A172 (cell line): Measurements from ENCODE around the gene PLXNB1. TPM values are rescaled to one million over a fixed set of nuclear protein-coding genes. Genes with fewer than 3 reads are reported as not detected.
"Not testable (repeated sequence)": the region's sequence is repeated elsewhere in the genome, so short reads cannot be mapped to it uniquely, and the experiment has no call there.

Experiments
- DNase-seq: peaks from one replicate; pipeline ENCODE4 v3.0.0-alpha.2; 2015; ENCODE audit warnings: low spot score
- total RNA-seq: library from RNA; depleted of rRNA; stranded (reverse); fragments of >200 nt; shearing (Covaris generic); gene quantifications from 2 replicates; pipeline ENCODE4 v1.2.3, GENCODE V29; 2014

The PLXNB1 gene
- total RNA-seq, 1 experiment from 2014 or later, result 24.9 TPM

DNA sequence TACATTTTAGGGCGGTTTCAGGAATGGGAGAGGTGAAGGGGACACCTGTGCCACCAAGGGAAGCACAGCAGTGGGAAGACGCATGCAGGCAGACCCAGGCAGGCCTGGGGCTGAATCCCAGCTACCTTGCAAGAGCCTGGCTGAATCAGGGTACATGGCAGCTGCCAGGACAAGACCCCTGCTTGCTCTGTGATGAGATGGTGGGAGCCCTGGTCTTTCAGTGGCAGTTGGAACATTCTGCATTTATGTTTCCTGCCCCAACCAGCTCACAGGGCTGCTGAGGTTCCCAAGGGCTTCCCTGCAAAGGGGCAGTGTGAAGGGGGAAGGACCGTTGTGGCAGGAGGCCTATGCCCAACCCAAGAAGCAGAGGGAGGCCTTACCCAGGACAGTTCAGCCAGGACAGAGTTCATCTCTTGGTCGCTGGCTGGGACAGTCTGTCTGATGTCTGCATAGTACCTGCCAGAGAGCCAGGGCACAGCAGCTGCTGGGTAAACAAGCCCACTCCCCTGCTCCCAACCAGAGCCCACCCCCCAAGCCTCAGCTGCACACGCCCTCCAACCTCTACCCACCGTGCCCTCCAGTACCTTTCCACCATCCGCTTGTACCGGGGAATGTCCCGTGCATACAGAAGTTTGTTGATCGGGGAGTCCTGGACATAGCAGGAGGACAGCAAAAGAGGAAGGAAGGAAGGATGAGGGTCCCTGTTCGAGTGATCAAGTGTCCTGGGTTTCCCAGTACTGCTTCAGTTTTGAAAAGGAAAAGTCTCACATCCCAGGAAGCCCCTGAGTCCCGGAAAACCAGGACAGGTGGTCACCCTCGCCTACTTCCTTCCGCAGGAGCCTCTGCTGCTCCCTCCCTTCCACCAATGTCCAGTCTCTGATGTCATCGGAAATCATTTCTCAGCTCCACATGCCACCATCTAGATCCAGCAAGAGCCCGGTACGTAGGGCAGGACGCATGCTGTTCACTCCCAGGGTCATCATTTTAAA lies 23.1 kb downstream of the PLXNB1 start:
- no peak for DNase-seq

DNA sequence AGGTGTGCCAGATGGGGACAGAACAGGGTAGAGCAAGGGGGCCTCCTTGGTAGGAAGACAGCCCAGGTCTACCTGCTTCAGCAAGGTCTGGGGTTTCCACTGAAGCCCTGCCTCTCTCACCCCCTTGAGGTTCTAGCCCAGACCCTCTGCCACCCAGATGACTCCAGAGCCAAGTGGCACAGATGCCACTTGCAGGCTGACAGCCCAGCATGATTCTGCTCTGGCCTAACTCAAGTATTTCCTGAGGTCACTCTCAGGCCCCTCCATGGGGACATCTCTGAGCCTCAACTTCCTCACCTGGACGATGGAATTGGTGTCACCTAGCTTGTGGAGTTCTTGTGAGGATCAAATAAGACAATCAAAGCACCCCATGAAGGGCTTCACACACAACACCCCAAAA lies 23.9 kb downstream of the PLXNB1 start:
- DNase-seq, result no peak

GRCh38 chr3:48405343-48405881 lies 24.5 kb downstream of the PLXNB1 start:
- no peak for DNase-seq

DNA sequence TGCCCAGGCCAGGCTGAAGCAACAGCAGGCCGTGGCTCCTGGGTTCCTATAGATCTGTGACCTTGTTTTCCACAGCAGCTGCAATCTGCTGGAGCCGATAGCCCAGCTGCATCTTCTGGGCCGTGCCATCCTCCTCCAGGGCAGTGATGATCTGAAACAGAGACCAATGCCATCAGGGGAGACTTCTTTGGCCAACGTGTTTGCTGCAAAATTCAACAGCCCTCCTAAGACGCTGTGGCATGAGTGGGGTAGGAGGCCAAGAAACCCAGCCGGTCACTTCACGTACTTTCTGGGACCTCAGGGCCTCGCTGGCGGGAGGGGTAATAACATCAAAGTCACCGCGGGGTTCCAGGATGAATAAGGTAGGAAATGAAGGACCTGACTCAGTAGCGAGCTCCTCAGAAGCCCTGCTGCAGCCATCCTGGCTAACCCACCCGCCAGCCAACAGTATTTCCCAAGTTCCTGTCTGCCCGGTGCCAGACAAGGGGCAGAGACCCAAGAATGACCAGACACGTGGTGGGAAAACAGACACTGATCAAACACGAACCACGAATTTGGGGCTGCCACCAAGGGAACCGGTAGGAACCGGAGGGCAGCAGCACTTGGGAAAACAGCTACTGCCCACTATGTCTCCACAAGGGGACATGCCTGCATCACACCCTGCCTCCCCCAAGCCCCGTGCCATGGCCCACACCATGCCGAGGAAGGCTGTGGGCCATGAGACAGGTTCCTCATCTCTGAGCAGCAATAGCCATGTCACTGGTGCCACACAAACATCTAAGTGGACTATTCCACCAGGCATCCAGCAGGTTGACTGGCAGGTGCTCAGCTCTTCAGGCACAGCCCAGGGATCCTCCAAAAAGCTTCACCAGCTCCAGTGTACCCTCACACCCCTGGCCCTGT lies 25.2 kb downstream of the PLXNB1 start:
- no peak for DNase-seq

GRCh38 chr3:48403533-48404439 lies 26.1 kb downstream of the PLXNB1 start:
- no peak for DNase-seq

DNA sequence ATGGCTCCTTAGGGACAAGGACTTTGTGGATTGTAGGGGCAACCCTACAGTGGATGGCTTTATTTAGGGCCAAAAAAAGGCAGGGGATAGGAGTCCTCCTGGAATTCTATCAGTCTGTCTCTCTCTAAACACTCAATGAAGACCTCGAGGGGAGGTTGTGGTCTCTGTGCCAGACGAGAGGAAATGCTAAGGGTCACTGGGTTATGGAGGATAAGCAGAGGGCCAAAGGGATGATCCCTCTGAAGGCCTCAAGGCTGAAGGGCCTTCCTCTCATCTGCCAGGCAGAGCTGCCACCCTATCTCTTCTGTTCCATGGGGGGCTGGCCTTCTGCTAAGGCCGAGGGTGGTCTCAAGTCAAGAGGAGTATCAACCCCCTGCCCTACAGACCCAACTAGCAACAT lies 27.0 kb downstream of the PLXNB1 start:
- no peak for DNase-seq

GRCh38 chr3:48402281-48402732 lies 27.6 kb downstream of the PLXNB1 start:
- peak; percentile 82 for DNase-seq

- not testable (repeated sequence) for DNase-seq
These were observed 28.4 kb downstream of the PLXNB1 start for GRCh38 chr3:48401434-48401901.

DNA sequence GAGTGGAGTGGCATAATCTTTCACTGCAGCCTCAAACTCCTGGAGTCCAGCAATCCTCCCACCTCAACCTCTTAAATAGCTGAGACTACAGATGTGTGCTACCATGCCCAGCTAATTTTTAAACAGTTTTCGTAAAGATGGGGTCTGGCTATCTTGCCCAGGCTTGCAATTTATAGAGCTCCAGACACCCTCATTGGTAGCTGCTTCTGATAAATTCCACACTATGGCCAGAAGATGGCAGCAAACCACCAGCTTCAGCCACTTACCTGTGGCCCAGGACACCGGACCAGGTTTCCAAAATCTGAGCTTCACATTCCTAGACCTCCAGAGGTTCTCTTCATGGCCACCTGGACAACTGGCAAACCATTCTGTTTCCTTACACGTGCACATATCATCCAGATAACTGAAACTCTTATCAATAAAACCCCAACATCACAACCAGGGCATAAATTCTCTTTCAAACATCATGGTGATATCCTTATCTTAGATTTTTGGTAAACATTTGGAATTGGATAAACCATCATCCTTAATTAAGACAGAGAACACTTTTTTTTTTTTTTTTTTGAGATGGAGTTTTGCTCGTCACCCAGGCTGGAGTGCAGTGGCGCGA lies 29.0 kb downstream of the PLXNB1 start:
- peak; percentile 61 for DNase-seq

GRCh38 chr3:48399387-48400172 lies 30.3 kb downstream of the PLXNB1 start:
- DNase-seq, result no peak

GRCh38 chr3:48398701-48399386 lies 31.0 kb downstream of the PLXNB1 start:
- DNase-seq, result no peak

- DNase-seq, result no peak
These were observed 31.9 kb downstream of the PLXNB1 start for GRCh38 chr3:48397767-48398681.

DNA sequence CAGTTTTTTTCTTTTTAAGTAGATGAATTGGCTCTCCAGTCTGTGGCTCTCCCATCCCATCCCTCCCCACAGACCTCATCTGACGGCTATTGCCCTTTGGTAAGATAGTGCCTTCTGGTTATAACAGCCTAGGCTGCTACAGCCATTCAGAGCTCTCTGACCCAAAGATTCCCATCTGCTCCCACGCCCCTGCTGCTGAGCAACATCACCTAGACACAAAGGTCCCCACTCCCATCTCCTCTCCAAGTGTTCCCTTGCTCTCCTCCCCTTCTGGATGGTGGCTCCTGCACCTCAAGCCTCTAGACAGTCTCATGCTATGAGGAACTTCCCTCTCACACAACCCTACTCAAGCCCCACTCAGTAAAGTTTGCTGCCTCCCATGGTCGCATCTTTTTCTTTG lies 34.2 kb downstream of the PLXNB1 start:
- no peak for DNase-seq

- no peak for DNase-seq
These were observed 35.5 kb downstream of the PLXNB1 start for GRCh38 chr3:48394391-48394790.

- DNase-seq, result no peak
These were observed 40.9 kb downstream of the PLXNB1 start for GRCh38 chr3:48388966-48389365.

DNA sequence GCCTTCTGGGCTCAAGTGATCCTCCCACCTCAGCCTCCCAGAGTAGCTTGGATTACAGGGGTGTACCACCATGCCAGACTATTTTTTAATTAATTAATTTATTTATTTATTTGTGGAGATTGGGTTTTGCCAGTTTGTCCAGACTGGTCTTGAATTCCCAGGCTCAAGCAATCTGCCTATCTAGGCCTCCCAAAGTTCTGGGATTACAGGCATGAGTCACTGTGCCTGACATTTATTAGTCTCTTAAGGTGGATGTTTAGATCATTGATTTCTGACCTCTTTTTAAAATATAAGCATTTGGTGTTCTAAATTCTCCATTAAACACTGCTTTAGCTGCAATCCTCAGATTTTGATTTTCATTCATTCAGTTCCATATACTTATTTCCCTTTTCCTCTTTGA lies 42.3 kb downstream of the PLXNB1 start:
- no peak for DNase-seq

DNA sequence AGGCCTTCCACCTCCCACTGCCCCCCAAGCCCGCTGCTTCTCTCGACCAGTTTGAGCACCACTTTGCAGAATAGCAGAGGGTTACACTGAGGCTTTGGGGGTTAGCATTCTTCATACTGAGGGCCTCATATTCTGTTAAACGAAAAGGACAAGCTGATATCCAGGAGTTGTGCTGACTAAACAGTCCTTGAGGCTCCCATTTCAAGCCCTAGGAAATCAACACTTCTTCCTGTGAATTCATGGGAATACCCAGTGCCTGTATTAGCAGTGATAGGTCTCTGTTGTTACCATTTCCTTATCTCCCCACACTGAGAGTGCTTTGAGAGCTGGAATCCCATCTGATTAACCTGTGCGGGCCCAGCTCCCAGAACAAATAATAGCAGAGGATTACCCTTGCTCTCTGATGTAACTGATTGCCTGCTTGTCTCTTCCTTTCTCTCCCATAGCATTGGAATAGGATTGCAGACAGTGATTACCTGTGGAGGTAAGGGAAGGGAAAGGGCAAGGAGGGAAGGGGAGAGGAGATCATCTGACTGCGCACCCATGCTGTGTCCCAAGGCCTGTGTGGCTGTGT lies 56.9 kb downstream of the PLXNB1 start:
- no peak for DNase-seq

DNA sequence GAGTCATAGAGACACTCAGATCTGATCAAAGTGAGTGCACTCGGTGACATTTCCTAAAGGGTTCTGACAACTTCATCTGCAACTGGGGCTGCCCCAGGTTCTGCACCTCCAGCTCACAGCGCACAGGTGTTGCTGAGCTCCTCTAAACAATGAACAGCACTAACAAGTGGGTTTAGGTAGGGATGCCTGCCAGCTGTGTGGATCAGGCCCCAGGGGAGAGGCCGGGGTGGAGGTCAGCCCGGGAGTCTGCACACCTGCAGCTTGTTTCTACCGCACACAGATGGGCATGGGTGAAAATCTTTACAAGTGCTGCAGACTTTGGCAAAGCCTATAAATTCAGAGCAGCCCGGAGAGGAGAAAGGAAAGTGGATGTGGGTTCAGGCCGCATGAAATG lies 57.5 kb downstream of the PLXNB1 start:
- DNase-seq, result no peak
